Adipose tissue (tissue), 3 donors: Measurements from ENCODE around the gene NRP1. TPM values are rescaled to one million over a fixed set of nuclear protein-coding genes. Genes with fewer than 3 reads are reported as not detected.
A peak's percentile ranks its signal among the peaks of the same experiment; 100 is the strongest.

ENCODE experiments used
- H3K27ac ChIP-seq: one replicate; pipeline ENCODE4 v1.5.1; 2013; ENCODE audit warnings: low read depth, low read length
- WGBS, 3 donors: extraction: QIAGEN DNeasy Blood & Tissue Kit; methylation state at CpG; one replicate each; pipeline ENCODE4 v1.1.7; 2013; 5-methylcytosine and 5-hydroxymethylcytosine counted together
- polyA plus RNA-seq, 3 donors: library from polyadenylated mRNA; stranded (reverse); fragments of 200-250 nt; gene quantifications; one replicate each; pipeline ENCODE4 v1.2.3, GENCODE V29; 2013
- donor health status: healthy with polysubstance abuse.
- donor health status: Bipolar disorder and iron deficiency.
- donor health status: healthy.

The NRP1 gene
- polyA plus RNA-seq, 3 donors = 16.0 to 70.9 (median 35.8) TPM

DNA sequence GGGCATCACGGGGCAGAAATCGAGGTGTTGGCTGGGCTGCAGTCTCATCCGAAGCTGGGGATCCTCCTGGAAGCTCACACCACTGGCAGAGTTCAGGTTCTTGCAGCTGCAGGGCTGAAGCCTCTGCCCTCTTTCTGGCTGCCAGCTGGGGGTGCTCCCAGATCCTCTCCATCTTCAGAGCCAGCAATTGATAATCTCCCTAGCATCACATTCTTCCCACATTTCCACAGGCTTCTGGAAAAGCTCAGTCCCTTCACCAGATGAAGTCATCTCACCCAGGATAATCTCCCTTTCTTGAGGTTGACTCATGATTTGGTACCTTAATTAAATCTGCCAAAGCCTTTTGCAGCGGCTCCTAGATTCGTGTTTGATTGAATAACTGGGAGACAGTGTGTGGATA is 55.2 kb downstream of the NRP1 start:
- H3K27ac ChIP-seq = no peak overlapping the region
- 72 to 78% (median 76%) methylated on average over 5 of the region's 5 CpGs for WGBS, 3 donors

DNA sequence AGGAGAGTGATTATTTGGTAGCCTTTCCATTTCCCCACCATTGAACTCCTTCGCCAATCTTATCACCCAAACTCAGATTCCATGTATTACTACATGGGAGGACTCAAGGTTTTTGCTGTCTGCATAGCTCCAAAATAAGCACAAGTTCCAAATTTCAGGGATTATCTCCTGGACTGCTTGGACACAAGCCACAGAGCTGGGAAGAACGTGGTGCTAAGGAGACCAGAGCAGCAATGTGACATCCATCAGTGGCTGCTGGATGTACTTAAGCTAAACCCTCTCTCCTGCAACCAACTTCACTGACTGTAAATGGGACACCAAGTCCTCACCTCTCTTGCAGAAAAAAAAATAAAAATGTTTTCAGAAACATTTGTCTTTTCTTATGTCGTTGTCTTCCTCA is 56.3 kb downstream of the NRP1 start:
- no peak overlapping the region for H3K27ac ChIP-seq

DNA sequence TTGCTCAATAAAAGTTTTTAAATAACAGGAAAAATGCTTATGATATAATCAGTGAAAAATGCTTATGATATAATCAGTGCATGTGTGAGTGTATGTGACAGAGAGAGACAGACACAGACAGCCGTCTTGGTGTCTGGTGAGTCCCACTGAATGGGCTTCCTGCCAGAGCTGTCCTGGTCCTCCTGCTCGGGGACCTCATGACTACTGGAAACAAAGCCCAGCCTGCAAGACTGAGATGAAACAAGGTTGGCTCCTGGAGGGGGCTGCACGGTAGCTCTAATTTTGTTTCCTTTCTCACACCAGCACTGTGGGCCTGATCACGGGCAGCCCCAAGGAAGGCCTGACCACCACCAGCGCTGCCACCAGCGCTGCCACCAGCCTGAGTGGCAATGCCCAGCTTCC is 57.3 kb downstream of the NRP1 start:
- no peak overlapping the region for H3K27ac ChIP-seq
- WGBS, 3 donors = 58 to 73% (median 62%) methylated on average over 6 of the region's 6 CpGs

More for the DNA sequence above, 56.3 kb downstream of the NRP1 start:
- 68 to 75% (median 69%) methylated on average over 3 of the region's 3 CpGs for whole genome bisulfite sequencing, 3 donors

DNA sequence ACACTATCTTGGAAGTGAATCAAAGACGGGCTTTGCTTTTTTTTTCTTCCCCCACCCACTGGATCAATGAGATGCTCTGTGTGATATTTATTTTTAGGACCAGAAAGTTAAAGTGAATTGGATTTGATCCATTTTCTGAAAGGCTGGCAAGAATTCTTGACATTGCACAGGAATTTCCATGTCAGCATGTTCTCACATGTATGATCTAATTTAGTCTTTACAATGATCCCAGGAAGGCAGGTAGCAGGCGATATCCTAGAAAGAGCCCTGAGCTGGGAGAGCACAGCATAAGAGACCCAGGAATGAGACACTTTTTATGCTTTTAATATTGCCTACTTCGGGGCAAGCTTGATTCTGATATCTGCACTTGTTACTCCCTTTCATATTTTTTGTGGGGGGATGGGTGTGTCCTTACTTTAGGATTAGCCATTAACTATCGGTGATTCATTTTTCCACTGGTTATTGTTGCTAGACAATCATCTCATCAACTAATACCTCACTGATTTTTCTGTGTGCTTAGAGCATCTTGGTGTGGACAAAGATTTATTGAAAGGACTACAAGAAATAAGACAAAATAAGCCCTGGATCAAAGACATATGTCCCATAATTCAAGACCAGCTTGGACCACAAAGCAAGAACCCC is 58.1 kb downstream of the NRP1 start:
- WGBS, 3 donors = 68 to 76% (median 68%) methylated on average over 4 of the region's 4 CpGs
- H3K27ac ChIP-seq = no peak overlapping the region

DNA sequence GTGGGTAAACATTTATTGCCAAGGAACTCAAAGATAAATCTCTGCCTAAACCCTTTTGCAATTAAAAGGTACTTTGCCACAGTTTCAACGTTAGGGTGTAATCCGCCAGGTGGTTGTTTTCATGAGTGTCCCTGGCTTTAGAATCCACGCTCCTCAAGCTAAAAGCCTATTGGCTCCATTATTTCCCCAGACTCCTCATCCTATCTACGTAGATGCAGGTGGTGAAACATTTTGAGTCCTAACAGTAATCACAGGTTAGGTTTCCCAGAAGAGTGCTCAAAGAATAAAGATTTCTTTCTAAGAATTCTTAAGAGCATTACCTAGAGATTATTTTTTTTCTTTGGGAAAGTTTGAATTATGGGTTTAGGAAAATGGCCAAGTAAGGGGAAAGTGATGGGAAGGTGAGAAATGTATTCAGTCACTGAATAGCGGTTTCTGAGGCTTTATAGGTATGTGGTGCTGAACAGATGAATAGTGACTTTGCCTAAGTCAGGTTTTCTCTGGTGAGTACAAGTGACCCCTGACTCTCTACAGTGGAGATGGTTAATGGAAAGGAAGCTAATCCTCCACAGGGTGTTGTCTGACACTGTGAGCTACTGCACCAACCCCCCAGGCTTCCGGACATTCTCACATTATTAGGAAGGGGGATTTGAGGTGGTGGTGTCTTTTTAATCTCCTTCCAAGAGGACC is 60.2 kb downstream of the NRP1 start:
- WGBS, 3 donors = 68 to 75% (median 72%) methylated on average over 6 of the region's 6 CpGs
- H3K27ac ChIP-seq = no peak overlapping the region

DNA sequence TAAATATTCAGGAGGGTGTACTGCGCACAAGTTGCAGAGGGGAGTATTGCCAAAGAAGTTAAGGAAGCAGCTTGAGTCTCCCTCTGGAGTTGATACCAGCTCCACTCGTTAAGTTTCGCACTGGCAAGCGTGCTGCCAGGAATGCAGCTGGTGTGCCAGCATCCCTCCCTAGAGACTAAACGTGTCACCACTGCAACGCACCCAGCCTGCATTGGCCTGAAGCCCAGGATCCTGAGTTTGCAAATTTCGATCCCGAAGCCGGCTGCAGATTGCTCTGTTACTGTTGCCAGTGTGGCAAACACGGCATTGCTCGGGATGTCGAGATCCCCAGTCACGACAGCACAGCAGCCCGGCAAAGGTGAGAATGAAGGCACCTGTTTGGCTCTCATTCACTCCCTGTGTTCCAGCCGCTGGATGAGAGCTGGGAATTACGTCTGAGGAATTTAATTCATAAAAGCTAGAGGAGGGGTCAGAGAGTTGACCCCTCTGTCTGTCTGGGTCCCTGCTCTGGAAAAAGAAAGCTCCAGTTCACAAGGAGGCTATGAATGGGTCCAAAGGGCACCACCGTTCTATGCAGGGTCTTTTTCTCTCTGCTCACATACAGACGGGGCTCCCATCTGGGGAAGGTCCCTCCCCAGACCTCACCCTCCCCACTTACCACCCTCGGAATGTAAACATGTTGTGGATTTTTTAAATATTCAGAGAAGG is 61.0 kb downstream of the NRP1 start:
- WGBS, 3 donors = 9 to 22% (median 15%) methylated on average over 19 of the region's 19 CpGs
- peak overlapping the region; percentile 81 for H3K27ac ChIP-seq

DNA sequence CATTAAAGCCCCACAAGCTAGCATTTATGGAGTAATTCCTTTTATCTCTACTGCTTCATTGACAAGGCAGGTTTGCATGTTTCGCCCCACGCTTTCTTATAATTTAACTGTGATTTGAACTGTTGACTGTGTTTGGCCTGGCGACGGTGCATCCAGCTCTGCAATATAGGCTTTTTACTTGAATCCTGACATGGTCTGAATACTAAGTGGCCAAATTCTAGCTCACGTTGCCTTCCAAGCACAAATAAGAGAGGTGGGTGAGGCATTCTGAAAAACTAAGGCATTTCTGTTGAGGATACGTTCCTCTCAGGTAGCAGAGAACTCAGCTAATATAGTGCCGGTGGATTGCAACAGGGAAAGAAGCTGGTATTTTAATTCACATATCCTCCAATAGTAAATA is 61.8 kb downstream of the NRP1 start:
- 71 to 79% (median 72%) methylated on average over 7 of the region's 7 CpGs for WGBS, 3 donors
- H3K27ac ChIP-seq = no peak overlapping the region

DNA sequence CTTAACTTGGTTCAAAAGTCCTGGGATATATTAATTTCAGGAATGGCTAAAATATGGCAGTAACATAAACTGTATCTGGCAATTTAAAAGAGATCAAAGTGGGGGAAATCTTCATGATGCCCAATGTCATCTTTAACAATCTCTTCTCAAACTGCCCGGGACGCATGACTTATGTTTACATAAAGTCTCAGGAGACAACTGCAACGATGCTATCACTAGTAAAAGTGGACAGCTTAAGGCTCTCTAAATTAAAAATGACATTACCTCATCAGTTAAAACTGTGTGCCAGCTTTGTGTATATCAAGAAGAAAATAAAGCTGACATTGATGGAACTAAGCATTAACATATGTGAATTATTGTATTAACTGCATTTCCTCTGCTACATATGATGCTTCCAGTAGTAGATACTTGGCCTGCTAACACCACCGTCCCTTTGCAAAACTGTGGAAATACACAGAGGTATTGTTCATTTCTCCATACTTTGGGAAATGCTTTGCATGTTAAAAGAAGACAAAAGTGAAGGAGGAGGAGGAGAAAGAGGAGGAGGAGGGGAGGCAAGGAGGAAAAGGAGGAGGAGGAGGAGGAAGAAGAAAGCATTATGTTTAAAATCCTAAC is 62.4 kb downstream of the NRP1 start:
- H3K27ac ChIP-seq = no peak overlapping the region
- 45 to 63% (median 51%) methylated on average over 4 of the region's 4 CpGs for WGBS, 3 donors

DNA sequence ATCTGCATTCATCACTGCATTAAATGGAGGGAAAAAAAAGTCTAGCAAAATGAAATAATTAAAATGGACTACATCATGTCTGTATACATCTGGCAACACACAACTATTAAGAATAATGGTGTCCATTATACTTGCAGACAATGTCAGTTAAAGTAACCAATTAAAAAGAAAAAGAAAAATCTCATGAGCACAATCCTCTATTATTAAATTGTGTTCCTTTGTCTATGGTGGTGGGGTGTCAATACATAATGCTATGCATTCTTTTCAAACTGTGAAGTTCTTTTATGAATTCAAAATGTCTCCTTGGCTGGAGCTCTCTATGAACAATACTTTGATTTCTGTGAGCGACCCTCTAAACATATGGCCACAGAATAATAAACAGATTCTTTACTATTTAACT is 63.5 kb downstream of the NRP1 start:
- no peak overlapping the region for H3K27ac ChIP-seq
- 85 to 97% (median 88%) methylated on average over 1 of the region's 1 CpG for WGBS, 3 donors

DNA sequence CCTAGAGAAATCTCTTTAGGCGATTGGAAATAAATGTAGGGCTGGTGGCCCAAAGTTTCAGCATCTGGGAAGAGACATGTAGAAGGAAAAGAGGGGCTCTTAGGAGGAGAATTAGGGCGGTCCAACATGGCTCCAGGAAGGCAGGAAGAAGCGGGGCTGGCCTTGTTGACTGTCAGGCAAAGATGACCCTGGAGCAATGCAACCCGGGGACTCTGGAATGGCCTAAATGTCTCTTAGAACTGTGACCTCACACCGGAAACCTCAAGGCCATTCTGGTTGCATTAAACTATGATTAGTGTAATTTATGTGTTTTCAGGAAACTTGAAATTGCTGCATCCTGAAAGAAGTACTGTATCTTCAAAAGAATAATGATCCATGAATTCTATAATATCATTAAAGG is 66.8 kb downstream of the NRP1 start:
- no peak overlapping the region for H3K27ac ChIP-seq
- 65 to 79% (median 71%) methylated on average over 5 of the region's 5 CpGs for WGBS, 3 donors

DNA sequence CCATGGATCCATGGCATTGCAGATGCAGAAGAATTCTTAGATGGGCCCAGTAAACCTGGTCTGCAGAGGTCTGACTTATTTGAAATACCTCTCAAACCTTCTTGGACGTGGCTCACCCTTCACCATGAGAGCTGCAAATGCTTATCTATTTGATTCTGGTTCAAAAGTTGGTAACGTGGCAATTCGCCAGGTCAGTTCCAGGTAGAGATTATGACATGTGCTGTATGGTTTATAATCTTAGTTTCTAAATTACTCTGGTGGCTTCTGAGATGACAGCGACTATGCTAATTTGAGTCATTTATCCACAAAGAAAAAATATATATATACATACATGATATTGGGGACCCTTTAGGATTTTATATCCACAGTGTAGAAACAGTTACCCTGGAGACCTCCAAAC is 68.8 kb downstream of the NRP1 start:
- no peak overlapping the region for H3K27ac ChIP-seq
- WGBS, 3 donors = 45 to 84% (median 73%) methylated on average over 4 of the region's 4 CpGs

DNA sequence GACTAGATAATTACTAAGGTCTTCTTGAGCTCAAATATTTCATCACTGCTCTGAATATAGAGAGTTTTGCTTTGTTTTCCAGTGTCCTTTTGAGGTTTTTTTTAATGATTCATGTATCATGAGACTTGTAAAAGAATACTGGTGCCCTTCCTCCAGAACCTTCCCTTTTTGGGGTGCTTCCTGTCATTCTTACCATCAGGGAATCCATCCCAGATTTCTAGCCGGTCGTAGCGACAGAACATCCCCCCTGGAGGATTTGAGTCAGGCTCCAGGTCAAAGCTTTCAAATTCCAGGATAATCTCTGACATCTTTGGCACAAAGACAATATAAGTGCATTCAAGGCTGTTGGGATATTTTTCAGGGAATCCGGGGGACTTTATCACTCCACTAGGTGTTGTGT is 71.0 kb downstream of the NRP1 start:
- 55 to 63% (median 62%) methylated on average over 4 of the region's 4 CpGs for WGBS, 3 donors
- no peak overlapping the region for H3K27ac ChIP-seq

DNA sequence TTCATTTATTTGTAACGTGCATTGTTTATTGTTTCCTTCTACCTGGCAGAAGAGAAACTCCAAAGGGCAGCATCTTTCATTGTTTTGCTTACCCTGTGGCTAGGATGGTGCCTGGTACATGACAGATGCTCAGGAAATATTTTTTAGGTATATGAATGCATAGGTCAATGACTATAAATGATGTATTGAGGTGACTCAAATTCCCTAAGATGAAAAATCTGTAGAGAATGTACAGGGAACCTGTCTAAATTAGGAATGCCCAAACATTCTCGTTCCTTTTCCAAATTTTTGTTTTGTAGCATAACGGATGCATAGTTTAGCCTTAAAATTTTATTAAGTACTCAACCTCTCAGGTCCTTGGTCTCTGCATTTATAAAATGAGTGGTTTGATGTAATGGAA is 71.6 kb downstream of the NRP1 start:
- 67 to 76% (median 75%) methylated on average over 3 of the region's 3 CpGs for WGBS, 3 donors
- no peak overlapping the region for H3K27ac ChIP-seq

DNA sequence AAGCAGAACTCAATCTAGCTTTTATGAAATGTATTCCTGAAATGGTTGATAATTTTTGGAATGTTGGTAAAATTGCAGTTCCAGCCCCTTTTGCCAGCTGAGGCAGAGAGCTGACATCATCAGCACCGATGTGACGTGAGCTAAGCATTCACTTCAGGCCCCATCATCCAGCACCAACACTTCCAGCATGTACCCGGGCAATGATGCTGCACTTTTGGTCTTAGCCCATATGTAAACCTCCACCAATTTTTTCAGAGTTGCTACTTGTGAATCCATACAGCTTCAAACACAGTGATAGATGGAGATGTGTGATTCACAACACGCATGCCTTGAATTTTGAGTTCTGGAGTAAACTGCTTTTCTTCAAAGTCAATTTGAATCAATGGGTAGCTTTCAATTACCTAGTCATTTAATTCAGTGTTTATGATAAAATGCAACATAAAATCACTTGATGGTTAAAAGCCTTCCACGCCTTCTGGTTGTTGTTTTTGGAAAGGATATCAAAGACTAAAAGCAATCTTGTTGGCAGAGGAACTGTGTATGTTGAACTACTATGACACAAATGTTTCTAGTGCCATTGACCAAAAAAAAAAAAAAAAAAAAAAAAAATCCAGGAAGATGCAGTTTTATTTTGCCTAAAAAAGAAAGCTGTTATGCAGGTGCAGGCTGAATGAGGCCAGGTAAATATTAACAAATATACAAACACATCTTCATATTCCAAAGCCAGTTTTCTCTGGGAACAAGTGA is 73.9 kb downstream of the NRP1 start:
- no peak overlapping the region for H3K27ac ChIP-seq
- 81 to 85% (median 85%) methylated on average over 5 of the region's 5 CpGs for WGBS, 3 donors

DNA sequence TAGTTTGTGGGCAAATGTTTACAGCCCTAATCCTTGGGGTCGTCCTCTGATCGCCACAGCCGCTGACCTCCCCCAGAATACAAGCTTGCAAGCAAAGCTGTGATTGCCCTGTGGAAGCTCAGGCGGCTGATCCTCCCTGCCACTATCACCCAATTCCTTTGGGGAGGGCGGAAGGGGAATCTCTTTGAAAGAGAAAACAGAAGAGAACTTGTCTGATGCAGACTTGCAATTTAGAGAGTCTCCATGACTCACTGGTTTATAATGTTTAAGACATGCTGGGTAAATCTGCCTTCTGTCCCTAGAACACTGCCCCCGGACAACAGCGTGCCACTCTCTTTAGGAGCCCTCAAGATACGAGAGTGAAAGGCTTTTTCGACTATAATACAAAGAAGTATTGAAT is 75.5 kb downstream of the NRP1 start:
- WGBS, 3 donors = 49 to 88% (median 80%) methylated on average over 9 of the region's 9 CpGs
- H3K27ac ChIP-seq = no peak overlapping the region

DNA sequence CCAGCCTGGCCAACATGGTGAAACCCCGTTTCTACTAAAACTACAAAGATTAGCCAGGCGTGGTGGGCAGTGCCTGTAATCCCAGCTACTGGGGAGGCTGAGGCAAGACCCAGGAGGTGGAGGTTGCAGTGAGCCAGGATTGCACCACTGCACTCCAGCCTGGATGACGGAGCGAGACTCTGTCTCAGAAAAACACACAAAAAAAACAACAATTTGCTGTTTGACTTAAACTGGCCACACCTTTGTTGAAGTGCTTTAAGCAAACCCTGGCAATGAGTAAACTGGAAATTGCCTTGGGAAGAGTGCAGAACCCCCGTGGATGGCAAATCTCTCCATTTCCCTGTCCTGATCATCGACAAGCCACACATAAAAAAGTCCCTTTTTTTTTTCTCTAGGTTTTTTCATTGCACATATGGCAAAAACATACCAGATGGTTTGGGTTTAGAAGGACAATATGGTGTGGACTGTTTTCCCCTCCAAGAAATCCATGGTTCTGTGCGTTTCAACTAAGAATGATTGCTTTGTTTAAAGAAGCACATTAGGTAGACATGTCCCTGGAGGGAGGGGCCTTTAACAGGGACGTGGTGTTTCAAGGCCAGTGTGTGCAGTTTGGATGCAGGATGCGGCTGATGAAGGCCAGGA is 76.9 kb downstream of the NRP1 start:
- no peak overlapping the region for H3K27ac ChIP-seq
- 69 to 86% (median 76%) methylated on average over 9 of the region's 9 CpGs for WGBS, 3 donors

DNA sequence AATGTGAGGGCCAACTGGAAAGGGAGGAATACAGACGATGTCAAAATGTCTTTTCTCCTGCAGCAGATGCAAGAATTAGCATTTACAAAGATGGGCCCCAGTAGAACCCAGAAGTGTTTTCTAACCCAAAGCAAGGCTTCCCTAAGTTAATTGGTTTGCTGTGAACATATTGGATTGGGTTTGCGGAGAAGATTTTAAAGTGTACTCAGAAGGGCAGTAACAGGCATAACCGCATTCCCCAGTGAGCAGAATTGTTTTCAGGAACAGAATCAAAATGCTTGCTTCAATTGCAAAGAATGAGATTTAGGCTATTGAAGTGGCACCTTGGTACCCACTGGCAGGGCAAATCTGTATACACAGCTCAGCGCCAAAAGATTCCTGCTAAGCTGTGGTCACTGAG is 78.0 kb downstream of the NRP1 start:
- WGBS, 3 donors = 95 to 96% (median 95%) methylated on average over 4 of the region's 4 CpGs
- H3K27ac ChIP-seq = no peak overlapping the region

DNA sequence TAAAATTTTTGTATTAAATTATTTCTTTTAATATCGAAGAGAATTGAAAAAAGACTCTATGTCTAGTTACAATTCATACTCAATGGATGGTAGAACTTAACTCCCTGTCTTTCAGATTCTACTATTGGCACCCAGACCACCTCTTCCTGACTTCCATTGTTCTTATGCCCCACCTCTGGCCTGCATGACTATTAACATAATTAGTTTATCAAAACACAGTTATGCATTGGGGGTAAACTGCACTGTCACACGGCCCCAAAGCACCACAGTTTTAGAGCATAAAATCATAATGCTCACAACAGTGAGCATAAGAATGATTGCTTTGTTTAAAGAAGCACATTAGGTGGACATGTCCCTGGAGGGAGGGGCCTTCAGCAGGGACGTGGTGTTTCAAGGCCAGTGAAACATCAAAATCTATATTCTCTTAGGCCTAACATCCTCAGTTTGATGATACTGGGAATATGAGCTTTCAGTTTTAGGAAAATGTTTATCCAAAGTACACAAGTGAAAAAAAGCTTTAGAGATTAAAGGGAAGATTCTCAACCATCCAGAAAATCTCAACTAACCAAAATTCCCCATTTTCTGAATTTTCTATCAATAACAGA is 79.8 kb downstream of the NRP1 start:
- no peak overlapping the region for H3K27ac ChIP-seq
- WGBS, 3 donors = 59 to 76% (median 61%) methylated on average over 3 of the region's 3 CpGs
